Memory B cell (primary cell): ENCODE data around the gene INTS2.
A peak's percentile ranks its signal among the peaks of the same experiment; 100 is the strongest.
"Not testable (repeated sequence)": the region's sequence is repeated elsewhere in the genome, so short reads cannot be mapped to it uniquely, and the experiment has no call there.

ENCODE experiments used
- ATAC-seq: fragments of 150-1000 bp; cut with Tn5 transposase; 2 replicates; pipeline ENCODE4 v1.10.0; 2021; ENCODE audit warnings: low read depth, mild to moderate bottlenecking, moderate library complexity
- DNase-seq, 2 donors: peaks; one replicate each; pipeline ENCODE4 v3.0.0; 2022; ENCODE audit warnings: low spot score in 2 of 2
- H3K27ac Mint-ChIP-seq: one replicate; pipeline ENCODE4 v1.8.0; 2022; ENCODE audit warnings: mild to moderate bottlenecking, moderate library complexity, mixed read lengths
- H3K27me3 Mint-ChIP-seq: one replicate; pipeline ENCODE4 v1.8.0; 2022; ENCODE audit warnings: mixed read lengths
- H3K36me3 Mint-ChIP-seq: one replicate; pipeline ENCODE4 v1.8.0; 2022; ENCODE audit warnings: mild to moderate bottlenecking, mixed read lengths
- H3K4me1 Mint-ChIP-seq: one replicate; pipeline ENCODE4 v1.8.0; 2022; ENCODE audit warnings: mixed read lengths
- H3K4me3 Mint-ChIP-seq: one replicate; pipeline ENCODE4 v1.8.0; 2022; ENCODE audit warnings: mild to moderate bottlenecking, moderate library complexity, mixed read lengths
- H3K9me3 Mint-ChIP-seq: one replicate; pipeline ENCODE4 v1.8.0; 2022; ENCODE audit warnings: mixed read lengths

Gene INTS2

DNA sequence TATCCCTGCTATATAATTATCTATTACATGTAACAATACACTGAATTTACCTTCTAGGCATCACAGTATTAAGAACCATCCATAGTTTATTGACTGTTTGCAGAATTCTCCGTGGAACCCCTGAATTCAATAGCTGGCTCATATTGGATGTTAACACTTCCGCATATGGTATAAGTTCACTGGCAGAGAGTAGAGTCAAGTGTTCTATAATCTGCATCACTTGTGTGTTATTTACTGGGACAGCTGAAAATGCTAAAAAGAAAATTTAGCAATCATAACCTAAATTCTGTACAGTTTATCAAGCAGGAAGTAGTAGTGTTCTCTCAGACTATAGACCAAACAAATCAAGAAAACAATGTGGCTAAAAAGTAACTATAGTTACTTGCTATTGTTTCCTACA lies 49.9 kb downstream of the INTS2 start:
- Mint-ChIP-seq H3K4me1 (peaks cover 2% of the 10 kb centered on the region), H3K36me3 (peaks cover 16% of the 10 kb centered on the region)
- ATAC-seq = no peak

DNA sequence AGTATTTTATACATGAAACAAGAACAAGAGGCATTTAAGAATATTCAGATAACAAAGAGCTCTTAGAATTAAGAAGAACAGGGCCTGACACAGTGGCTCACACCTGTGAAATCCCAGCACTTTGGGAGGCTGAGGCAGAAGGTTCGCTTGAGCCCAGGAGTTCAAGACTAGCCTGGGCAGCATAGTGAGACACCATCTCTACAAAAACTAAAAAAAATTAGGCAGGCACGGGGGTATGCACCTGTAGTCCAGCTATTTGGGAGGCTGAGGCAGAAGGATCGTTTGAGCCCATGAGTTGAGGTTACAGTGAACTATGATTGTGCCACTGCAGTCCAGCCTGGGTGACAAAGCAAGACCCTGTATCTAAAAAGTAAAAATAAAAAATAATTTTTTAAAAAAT lies 52.0 kb downstream of the INTS2 start:
- Mint-ChIP-seq H3K36me3 (peaks cover 10% of the 10 kb centered on the region), H3K27ac (no peak overlapping the region), H3K4me1 (peaks cover 2% of the 10 kb centered on the region), H3K4me3 (no peak overlapping the region), H3K9me3 (no peaks in the 10 kb centered on the region), H3K27me3 (no peaks in the 10 kb centered on the region)
- no peak for ATAC-seq
- no peak for DNase-seq

More for the DNA sequence above, 49.9 kb downstream of the INTS2 start:
- no peak for DNase-seq
- no peak overlapping the region for H3K27ac Mint-ChIP-seq
- H3K4me3 Mint-ChIP-seq = no peak overlapping the region
- no peaks in the 10 kb centered on the region for H3K27me3 Mint-ChIP-seq
- H3K9me3 Mint-ChIP-seq = no peaks in the 10 kb centered on the region

DNA sequence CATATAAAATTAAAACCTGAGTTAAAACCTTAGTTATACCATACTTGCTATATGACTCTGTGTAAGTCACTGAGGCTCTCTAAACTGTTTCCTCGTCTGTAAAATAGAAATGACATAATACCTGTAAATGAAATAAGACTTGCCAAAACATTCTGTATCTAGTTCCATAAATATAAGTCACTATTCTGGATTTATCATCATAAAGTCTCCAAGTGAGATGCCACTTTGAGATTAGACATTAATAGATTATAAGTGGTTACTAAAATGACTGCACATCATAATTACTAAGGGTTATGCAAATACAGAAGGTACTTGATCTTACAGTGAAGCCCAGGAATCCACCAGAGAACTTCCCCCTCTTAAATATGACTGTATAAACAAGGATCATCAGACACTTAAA lies 52.5 kb downstream of the INTS2 start:
- Mint-ChIP-seq H3K27ac (no peak overlapping the region), H3K36me3 (peaks cover 9% of the 10 kb centered on the region), H3K4me3 (no peak overlapping the region), H3K9me3 (no peaks in the 10 kb centered on the region), H3K4me1 (peaks cover 2% of the 10 kb centered on the region), H3K27me3 (no peaks in the 10 kb centered on the region)
- DNase-seq (no peak), ATAC-seq (no peak)

DNA sequence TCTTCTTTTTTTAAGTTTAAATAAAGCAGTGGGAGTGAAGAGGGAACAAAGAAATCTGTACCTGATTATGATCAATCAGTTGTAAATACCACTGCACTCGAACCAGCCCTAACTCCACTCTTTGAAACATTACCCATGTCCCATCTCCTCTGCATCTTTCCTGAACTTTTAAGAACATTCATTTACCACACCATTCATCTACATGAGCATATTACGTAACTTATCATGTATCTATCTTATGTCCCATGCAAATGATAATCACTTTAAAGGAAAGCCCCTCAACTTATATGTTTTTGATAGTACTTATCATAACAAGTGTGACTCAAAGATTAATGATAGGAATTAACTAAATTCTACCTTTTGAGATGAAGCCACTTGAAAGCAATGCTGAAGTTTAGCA lies 53.7 kb downstream of the INTS2 start:
- no peak for ATAC-seq
- Mint-ChIP-seq H3K27me3 (no peaks in the 10 kb centered on the region), H3K27ac (no peak overlapping the region), H3K9me3 (no peaks in the 10 kb centered on the region), H3K4me1 (peaks cover 2% of the 10 kb centered on the region), H3K4me3 (no peak overlapping the region), H3K36me3 (peaks cover 13% of the 10 kb centered on the region)
- no peak for DNase-seq

DNA sequence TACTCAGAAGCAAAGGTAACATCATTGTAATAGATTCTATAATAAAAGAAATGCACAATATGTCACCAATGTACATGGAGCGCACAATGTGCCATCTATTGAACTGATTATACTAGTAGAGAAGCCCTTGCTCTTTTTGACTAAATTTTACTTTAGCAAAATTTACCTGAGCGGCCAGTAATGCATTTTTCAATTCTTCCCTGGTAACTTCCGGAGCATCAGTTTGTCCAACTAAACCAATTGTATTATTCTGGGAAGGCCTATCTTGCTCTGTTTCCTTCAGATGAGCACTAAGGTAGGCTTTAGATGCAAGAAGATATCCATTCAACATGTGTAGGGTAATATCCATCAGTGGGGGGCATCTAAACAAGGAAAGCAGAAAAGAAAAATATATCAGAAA lies 55.7 kb downstream of the INTS2 start:
- peaks cover 13% of the 10 kb centered on the region for H3K36me3 Mint-ChIP-seq
- H3K4me3 Mint-ChIP-seq = no peak overlapping the region
- no peak overlapping the region for H3K27ac Mint-ChIP-seq
- H3K9me3 Mint-ChIP-seq = no peaks in the 10 kb centered on the region
- no peaks in the 10 kb centered on the region for H3K27me3 Mint-ChIP-seq
- H3K4me1 Mint-ChIP-seq = peaks cover 2% of the 10 kb centered on the region
- ATAC-seq (no peak), DNase-seq (no peak)

DNA sequence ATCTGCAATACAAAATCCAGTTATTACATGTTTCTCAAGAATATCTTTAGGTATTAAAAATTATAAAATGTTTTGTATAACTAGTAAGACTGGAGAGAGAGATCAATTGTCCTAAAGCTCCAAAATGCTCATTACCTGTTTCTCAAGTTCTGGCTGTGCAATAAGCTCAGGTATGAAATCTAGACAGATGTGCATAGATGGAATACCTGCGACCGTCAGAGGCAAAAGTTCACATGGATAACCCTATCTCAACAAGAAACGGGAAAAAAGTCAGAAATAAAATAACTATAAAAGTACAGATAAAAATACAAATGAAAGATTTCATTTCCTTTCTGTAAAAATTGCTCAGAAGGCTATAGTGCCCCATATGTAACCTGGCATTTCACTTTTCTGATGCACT lies 58.6 kb downstream of the INTS2 start:
- Mint-ChIP-seq H3K4me1 (peaks cover 2% of the 10 kb centered on the region), H3K27me3 (no peaks in the 10 kb centered on the region), H3K9me3 (no peaks in the 10 kb centered on the region), H3K36me3 (peaks cover 11% of the 10 kb centered on the region), H3K27ac (no peak overlapping the region), H3K4me3 (no peak overlapping the region)
- DNase-seq (no peak), ATAC-seq (no peak)

DNA sequence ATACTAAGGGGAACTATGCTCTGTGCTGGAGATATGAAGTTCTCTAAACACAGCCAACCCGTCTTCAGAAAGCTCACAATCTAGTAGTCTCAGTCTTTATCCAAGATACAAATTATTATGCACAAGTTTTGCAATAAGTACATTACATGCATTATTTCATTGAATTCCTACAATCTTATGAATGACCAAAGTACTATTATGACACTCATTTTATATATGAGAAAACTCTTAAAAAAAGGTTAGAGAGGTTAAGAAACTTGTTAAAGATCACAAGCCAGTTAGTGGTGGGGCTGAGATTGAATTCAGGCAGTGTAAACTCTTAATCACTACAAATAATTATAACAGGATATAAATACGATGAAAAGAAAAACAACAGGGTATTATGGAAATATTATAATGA lies 59.7 kb downstream of the INTS2 start:
- no peak overlapping the region for H3K27ac Mint-ChIP-seq

DNA sequence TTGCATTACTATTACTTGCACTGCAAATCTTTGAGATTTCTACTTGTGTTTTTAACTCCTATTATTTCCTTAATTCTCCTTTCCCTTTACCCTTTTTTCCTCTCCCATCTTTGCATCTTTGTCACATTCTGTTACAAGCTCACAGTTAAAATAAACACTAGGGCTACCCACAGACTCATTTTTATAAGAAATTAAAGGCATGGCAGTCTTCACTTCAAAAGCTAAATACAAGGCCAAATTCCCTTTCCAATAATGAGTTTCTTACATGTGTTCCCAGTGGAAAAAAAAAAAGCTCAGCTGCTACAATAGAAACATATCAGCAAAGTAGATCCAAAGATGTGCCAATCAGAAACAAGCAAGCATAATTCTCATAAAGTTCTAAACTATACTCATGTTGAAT lies 60.7 kb downstream of the INTS2 start:
- Mint-ChIP-seq H3K9me3 (no peaks in the 10 kb centered on the region), H3K4me1 (peaks cover 8% of the 10 kb centered on the region), H3K27me3 (no peaks in the 10 kb centered on the region), H3K27ac (no peak overlapping the region), H3K36me3 (peaks cover 6% of the 10 kb centered on the region), H3K4me3 (no peak overlapping the region)
- DNase-seq (no peak), ATAC-seq (no peak)

More for the DNA sequence above, 59.7 kb downstream of the INTS2 start:
- Mint-ChIP-seq H3K9me3 (no peaks in the 10 kb centered on the region), H3K27me3 (no peaks in the 10 kb centered on the region), H3K36me3 (peaks cover 6% of the 10 kb centered on the region), H3K4me3 (no peak overlapping the region), H3K4me1 (peaks cover 3% of the 10 kb centered on the region)
- no peak for ATAC-seq
- no peak for DNase-seq

DNA sequence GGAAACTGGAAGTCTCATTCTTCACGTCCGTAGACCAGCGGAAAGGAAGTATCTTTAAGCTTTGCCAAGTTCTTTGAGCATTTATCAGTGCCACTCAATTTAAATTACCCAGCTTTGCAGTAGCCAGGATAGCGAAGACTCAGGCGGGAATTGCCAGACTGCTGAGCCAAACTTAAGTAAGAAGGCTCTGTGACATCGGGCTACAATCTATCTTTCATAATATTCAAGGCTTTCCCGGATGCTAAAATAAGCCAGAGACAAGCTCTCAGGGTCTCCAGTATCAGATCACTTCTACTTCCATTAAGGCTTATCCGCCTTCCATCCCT lies 64.0 kb downstream of the INTS2 start:
- Mint-ChIP-seq H3K4me1 (peaks cover 9% of the 10 kb centered on the region), H3K27me3 (no peaks in the 10 kb centered on the region), H3K9me3 (no peaks in the 10 kb centered on the region), H3K36me3 (no peaks in the 10 kb centered on the region), H3K4me3 (peak overlapping the region; percentile 94), H3K27ac (peak overlapping the region; percentile 85)
- DNase-seq (peak in 1 of 2 donors; percentile 15), ATAC-seq (peak; percentile 14)

DNA sequence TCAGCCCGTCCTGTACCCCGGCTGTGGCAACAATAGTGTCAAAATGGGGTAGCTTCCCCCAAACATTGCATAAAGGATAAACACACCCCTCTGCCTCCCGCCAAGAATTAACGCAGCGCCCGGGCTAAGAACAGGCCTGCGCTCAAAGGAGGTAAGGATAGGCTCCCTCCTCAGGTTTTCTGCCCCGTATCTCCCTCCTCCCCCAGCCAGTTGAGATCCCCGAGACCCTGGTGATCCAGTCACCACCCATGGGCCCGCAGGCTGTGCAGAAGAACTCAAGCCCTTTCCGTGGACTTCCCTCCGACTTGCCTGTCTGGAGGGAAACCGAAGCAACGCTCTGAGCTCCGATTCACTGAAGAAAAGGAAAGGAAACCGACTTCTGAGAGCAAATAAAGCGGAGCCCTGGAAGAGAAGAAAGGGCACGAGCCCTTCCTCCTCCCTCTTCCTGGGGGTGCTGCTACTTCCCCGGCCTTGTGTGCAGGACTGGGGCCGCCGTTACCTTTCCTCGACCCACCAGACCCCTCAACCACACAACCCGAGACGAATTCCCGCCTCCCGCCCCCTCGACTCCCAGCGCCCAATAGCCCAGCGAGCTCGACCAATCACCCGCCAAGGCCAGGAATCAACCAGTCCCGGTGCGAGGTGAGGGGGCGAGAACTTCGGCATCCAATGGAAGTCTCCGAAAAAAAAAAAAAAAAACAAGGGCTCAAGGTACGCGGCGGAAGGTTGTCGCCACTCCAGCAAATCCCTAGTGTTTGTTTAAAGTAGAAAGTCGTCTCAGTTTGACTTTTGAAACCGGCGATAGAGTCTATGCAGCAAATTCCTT lies 64.6 kb downstream of the INTS2 start, which contains the start of gene BRIP1:
BRIP1 (minus strand) TSS at position 554 of the 826 bp plus-strand sequence. CDS start 1,989 bp downstream, outside the sequence.
- Mint-ChIP-seq H3K36me3 (no peaks in the 10 kb centered on the region), H3K9me3 (no peaks in the 10 kb centered on the region), H3K4me3 (peak within 1 kb of the TSS; percentile 94), H3K27ac (peak within 1 kb of the TSS; percentile 85), H3K4me1 (peaks cover 9% of the 10 kb centered on the region), H3K27me3 (no peaks in the 10 kb centered on the region)
- peak; percentile 63 to 64 for DNase-seq
- ATAC-seq = peak; percentile 97

DNA sequence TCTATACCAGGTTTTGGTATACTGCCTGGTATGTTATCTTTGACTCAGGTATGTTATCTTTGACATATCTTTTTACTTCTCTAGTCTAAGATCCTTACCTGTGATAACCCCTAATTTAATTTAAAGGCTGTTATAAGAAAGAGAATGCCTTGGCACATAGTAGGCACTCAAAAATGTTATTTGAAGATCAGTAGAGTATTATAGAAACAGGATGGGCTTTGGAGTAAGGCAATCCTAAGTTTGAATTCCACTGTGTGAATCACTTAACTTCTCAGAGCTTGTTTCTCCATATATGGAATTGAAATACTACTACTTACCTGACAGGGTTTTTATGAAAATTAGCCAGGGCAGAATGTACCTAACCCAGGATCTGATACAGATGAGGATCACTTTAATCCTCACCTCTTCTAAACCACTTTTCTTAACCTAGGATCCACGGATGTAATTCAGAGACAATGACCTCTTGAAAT lies 65.6 kb downstream of the INTS2 start:
- ATAC-seq (no peak), DNase-seq (no peak)
- H3K36me3 Mint-ChIP-seq = no peaks in the 10 kb centered on the region
- H3K4me1 Mint-ChIP-seq = peaks cover 9% of the 10 kb centered on the region
- no peaks in the 10 kb centered on the region for H3K27me3 Mint-ChIP-seq
- peak overlapping the region; percentile 94 for H3K4me3 Mint-ChIP-seq
- peak overlapping the region; percentile 1 for H3K27ac Mint-ChIP-seq
- H3K9me3 Mint-ChIP-seq = no peaks in the 10 kb centered on the region

DNA sequence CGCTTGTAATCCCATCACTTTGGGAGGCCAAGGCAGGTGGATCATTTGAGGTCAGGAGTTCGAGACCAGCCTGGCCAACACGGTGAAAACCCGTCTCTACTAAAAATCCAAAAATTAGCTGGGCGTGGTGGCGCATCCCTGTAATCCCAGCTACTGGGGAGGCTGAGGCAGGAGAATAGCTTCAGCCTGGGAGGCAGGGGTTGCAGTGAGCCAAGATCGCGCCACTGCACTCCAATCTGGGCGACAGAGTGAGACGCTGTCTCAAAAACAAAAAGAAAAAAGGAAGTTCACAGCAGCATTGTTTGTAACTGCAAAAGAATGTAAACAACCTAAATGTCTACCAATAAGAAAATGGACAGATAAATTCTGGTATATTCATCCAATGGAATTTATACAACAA lies 67.4 kb downstream of the INTS2 start:
- ATAC-seq, H3K4me1 Mint-ChIP-seq, H3K9me3 Mint-ChIP-seq, H3K27me3 Mint-ChIP-seq, DNase-seq, H3K36me3 Mint-ChIP-seq: not testable (repeated sequence)
- Mint-ChIP-seq H3K4me3 (peak overlapping the region; percentile 24), H3K27ac (peak overlapping the region; percentile 53)

DNA sequence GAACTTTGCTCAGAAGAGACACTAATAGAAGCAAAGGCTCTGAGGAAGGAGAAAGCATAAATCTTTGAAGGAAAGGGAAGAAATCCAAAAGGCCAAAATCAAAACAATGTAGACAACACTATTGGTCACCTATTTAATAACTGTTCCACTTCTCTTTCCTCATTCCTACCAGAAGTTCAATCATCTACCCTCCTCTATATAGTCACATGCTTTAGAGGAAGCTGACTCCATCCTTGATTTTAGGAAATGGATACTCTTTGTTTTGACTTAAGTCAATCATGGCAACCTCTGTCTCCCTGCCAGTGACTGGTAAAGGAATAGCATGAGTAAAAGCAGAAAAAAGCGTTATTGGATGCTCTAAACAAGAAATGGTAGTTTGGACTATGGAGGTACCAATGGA lies 71.7 kb downstream of the INTS2 start:
- DNase-seq (no peak), ATAC-seq (no peak)
- Mint-ChIP-seq H3K27me3 (no peaks in the 10 kb centered on the region), H3K4me3 (no peak overlapping the region), H3K36me3 (peaks cover 2% of the 10 kb centered on the region), H3K27ac (no peak overlapping the region), H3K9me3 (no peaks in the 10 kb centered on the region), H3K4me1 (no peaks in the 10 kb centered on the region)

DNA sequence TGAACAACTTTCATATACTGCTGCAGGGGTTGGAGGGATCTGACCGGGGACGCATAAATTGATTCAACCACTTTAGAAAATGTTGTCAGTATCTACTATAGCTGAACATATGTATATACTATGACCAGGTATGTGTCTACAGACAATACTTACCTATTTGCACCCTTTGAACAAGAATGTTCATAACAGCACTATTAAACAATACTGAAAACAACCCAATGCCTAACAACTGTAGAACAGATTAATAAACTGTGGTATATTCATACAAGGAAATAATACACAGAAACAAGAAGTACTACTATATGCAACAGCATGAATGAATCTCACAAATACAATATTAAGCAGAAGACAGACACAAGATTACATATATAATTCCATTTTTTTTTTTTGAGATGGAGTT lies 74.9 kb downstream of the INTS2 start:
- Mint-ChIP-seq H3K27ac (no peak overlapping the region), H3K36me3 (peaks cover 2% of the 10 kb centered on the region), H3K9me3 (no peaks in the 10 kb centered on the region), H3K4me1 (no peaks in the 10 kb centered on the region), H3K4me3 (no peak overlapping the region), H3K27me3 (no peaks in the 10 kb centered on the region)
- DNase-seq (no peak), ATAC-seq (no peak)

DNA sequence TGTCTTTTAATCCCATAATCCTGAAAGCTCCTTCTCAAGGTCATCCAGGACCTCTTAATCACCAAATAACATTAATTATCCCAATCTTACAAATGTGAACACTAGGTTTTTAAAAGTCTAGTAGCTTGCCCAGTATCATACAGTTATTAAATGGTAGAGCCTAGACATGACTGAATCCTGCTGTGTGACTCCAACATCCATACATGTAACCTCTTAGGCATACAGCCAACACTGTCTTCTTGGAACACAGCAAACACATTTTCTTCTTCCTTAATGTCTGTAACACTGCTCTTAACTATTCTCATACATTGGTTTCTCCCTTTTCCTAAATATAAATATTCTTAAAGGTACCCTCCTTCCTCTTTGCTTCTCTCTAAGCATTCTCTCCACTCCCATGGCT lies 78.1 kb downstream of the INTS2 start:
- Mint-ChIP-seq H3K27me3 (no peaks in the 10 kb centered on the region), H3K4me1 (no peaks in the 10 kb centered on the region), H3K9me3 (no peaks in the 10 kb centered on the region), H3K36me3 (no peaks in the 10 kb centered on the region), H3K4me3 (no peak overlapping the region), H3K27ac (no peak overlapping the region)
- ATAC-seq = no peak
- DNase-seq = no peak
